H1 (cell line): ENCODE data around the gene ZRANB3. TPM values are rescaled to one million over a fixed set of nuclear protein-coding genes. Genes with fewer than 3 reads are reported as not detected.
A peak's percentile ranks its signal among the peaks of the same experiment; 100 is the strongest.

Experiments
- CBX5 ChIP-seq: fragments of 300-800, 300-1000 bp; sonication (generic); IDR thresholded peaks from 2 replicates; pipeline ENCODE4 v1.7.1; 2016; ENCODE audit warnings: antibody characterized with exemption, low read length, low read depth
- YY1 ChIP-seq: IDR thresholded peaks from 2 replicates; pipeline ENCODE4 v1.6.1; 2011; ENCODE audit warnings: low read depth, mild to moderate bottlenecking, low read length
- polyA plus RNA-seq, 7 experiments: library from polyadenylated mRNA; depleted of rRNA in 3 of 7; stranded (reverse) in 5 of 7; unstranded in 2 of 7; fragments of >200 nt in 5 of 7; fragments of 200-250 nt in 2 of 7; gene quantifications; 1 replicate in 5 of 7; 2 replicates in 1 of 7; 4 replicates in 1 of 7; pipeline versions ENCODE4 v1.2.1 to v1.2.3, GENCODE V29; 2011 to 2013; ENCODE audit warnings: missing spikeins in 2 of 7, mixed read lengths in 2 of 7
- total RNA-seq: library from RNA; stranded (reverse); fragmentation: NEBNext Ultra II Directional; extraction: Animal tissue kit (Norgen Biotek cat#: 25700); gene quantifications from 2 replicates; pipeline ENCODE4 v1.2.1, GENCODE V29; 2021
- TF ChIP-seq, protein P1 (sequence below): fragments of 300-600 bp; sonication (generic); IDR thresholded peaks from 2 replicates; pipeline ENCODE4 v1.7.1; 2012; ENCODE audit warnings: low read length, moderate library complexity, mild to moderate bottlenecking, inconsistent platforms; ENCODE audit not compliant: insufficient replicate concordance

Gene ZRANB3
- total and polyA plus RNA-seq, 2 of the 8 experiments (the other 6 are each of a cell fraction or from before 2014, with no cell fraction given), result 4.5 to 19.3 TPM

DNA sequence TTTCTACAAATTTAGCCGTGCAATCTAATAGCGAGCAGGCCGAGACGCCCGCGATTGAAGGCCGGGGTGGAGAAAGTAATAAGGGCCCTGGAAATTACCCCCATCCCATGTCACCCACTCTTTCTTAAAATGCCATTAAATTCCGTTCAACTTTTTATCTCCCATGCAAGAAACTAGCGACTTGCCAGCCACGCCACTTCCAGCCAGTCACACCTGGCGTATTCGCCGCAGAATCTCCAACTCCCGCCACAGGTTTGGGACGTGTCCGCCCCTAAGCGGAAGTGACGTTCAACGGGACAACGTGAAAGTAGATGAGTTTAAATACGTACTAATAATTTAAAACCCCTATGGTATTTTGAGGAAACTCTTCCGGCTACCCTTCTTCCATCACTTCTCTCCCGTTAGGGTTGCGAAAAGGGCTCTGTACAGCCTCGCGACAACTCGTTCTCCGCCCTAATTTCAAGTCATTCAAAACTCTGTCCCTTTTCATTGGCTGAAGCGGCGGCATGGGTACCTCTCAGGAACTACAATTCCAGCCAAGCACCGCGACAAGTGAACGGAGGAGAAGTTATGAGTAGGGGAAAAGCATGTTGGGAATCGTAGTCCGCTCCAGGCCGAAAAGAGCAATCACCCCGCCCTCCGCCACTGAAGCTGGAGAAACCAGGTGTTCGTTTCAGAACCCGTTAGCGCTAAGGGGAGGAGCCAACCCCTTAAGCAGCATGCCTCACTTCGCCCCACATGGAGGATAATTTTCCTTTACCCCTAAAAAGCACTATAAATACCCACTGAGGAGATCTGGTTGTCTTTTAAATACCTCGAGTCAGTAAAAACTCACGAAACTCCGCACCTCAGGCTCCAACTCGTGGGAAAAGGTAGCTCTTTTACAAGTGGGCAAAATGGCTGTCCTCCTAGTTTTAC, at the start of gene ZRANB3 (continued):
- TF ChIP-seq, protein P1, sequence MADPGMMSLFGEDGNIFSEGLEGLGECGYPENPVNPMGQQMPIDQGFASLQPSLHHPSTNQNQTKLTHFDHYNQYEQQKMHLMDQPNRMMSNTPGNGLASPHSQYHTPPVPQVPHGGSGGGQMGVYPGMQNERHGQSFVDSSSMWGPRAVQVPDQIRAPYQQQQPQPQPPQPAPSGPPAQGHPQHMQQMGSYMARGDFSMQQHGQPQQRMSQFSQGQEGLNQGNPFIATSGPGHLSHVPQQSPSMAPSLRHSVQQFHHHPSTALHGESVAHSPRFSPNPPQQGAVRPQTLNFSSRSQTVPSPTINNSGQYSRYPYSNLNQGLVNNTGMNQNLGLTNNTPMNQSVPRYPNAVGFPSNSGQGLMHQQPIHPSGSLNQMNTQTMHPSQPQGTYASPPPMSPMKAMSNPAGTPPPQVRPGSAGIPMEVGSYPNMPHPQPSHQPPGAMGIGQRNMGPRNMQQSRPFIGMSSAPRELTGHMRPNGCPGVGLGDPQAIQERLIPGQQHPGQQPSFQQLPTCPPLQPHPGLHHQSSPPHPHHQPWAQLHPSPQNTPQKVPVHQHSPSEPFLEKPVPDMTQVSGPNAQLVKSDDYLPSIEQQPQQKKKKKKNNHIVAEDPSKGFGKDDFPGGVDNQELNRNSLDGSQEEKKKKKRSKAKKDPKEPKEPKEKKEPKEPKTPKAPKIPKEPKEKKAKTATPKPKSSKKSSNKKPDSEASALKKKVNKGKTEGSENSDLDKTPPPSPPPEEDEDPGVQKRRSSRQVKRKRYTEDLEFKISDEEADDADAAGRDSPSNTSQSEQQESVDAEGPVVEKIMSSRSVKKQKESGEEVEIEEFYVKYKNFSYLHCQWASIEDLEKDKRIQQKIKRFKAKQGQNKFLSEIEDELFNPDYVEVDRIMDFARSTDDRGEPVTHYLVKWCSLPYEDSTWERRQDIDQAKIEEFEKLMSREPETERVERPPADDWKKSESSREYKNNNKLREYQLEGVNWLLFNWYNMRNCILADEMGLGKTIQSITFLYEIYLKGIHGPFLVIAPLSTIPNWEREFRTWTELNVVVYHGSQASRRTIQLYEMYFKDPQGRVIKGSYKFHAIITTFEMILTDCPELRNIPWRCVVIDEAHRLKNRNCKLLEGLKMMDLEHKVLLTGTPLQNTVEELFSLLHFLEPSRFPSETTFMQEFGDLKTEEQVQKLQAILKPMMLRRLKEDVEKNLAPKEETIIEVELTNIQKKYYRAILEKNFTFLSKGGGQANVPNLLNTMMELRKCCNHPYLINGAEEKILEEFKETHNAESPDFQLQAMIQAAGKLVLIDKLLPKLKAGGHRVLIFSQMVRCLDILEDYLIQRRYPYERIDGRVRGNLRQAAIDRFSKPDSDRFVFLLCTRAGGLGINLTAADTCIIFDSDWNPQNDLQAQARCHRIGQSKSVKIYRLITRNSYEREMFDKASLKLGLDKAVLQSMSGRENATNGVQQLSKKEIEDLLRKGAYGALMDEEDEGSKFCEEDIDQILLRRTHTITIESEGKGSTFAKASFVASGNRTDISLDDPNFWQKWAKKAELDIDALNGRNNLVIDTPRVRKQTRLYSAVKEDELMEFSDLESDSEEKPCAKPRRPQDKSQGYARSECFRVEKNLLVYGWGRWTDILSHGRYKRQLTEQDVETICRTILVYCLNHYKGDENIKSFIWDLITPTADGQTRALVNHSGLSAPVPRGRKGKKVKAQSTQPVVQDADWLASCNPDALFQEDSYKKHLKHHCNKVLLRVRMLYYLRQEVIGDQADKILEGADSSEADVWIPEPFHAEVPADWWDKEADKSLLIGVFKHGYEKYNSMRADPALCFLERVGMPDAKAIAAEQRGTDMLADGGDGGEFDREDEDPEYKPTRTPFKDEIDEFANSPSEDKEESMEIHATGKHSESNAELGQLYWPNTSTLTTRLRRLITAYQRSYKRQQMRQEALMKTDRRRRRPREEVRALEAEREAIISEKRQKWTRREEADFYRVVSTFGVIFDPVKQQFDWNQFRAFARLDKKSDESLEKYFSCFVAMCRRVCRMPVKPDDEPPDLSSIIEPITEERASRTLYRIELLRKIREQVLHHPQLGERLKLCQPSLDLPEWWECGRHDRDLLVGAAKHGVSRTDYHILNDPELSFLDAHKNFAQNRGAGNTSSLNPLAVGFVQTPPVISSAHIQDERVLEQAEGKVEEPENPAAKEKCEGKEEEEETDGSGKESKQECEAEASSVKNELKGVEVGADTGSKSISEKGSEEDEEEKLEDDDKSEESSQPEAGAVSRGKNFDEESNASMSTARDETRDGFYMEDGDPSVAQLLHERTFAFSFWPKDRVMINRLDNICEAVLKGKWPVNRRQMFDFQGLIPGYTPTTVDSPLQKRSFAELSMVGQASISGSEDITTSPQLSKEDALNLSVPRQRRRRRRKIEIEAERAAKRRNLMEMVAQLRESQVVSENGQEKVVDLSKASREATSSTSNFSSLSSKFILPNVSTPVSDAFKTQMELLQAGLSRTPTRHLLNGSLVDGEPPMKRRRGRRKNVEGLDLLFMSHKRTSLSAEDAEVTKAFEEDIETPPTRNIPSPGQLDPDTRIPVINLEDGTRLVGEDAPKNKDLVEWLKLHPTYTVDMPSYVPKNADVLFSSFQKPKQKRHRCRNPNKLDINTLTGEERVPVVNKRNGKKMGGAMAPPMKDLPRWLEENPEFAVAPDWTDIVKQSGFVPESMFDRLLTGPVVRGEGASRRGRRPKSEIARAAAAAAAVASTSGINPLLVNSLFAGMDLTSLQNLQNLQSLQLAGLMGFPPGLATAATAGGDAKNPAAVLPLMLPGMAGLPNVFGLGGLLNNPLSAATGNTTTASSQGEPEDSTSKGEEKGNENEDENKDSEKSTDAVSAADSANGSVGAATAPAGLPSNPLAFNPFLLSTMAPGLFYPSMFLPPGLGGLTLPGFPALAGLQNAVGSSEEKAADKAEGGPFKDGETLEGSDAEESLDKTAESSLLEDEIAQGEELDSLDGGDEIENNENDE, result no peak
- TF ChIP-seq CBX5 (no peak), YY1 (peak; percentile 94)
